IPS-18c (cell line): ENCODE measurements around the gene PIK3R1.
"Not testable (repeated sequence)": the region's sequence is repeated elsewhere in the genome, so short reads cannot be mapped to it uniquely, and the experiment has no call there.

Experiments
- H3K4me3 ChIP-seq: 2 replicates; pipeline ENCODE4 v1.7.0; 2013; ENCODE audit warnings: low read depth, mild to moderate bottlenecking, low read length, moderate library complexity; ENCODE audit not compliant: insufficient read depth
- H3K9me3 ChIP-seq: one replicate; pipeline ENCODE4 v1.6.1; 2013; ENCODE audit warnings: mild to moderate bottlenecking, low read length, moderate library complexity; ENCODE audit not compliant: control insufficient read depth, insufficient read depth

The PIK3R1 gene

DNA sequence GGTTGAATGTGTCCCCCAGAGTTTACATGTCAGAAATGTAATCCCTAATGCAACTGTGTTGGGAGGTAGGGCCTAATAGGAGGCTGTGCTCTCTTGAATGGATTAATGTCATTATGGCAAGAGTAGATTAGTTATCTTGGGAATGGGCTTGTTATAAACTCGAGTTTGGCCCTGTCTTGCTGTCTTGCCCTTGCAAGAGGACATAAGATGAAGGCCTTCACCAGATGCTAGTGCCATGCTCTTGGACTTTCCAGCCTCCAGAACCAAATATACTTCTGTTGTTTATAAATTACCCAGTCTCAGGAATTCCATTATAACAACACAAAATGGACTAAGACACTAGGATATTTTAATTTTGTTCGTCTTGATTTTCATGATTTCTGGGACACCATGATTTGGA is 5.4 kb downstream of the PIK3R1 start:
- H3K9me3 ChIP-seq: no peaks in the 10 kb centered on the region
- no peak overlapping the region for H3K4me3 ChIP-seq

DNA sequence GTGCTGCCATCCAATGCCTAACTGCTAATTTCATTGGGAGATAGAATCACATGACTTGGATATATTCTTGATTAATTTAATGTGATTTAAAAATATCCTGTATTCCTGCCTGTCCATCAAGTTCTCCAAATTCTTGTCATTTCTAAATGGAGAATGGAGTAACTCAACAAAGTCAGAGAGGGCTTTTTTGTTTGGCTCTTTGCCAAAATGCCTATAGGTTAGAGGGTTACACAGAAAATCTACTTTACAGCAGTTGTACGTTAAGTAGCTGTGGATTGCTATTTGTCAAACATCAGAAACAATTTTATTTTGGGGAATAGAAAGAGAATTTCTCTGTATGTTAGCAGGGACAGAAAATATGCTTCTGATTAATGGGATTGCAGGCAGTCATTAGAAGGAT is 5.9 kb downstream of the PIK3R1 start:
- no peaks in the 10 kb centered on the region for H3K9me3 ChIP-seq
- no peak overlapping the region for H3K4me3 ChIP-seq

DNA sequence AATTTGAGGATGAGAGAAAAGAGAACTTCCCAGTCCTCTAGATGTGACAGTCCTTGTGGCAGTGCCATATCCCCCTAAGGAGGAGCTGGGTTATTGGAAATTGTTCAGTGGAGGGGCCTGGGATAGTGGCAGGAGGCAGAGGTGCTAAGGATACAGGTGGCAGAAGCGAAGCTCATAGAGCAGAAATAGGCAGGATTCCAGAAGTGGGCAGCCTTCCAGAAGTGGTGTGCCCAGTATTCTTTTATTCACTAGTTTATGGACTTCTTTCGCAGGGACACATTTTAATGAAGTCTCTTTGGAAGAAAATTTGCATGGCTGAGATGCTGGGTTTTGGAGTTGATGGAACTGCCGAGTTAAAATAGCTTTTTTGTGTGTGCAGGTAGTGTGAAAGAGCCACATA is 6.8 kb downstream of the PIK3R1 start:
- H3K9me3 ChIP-seq: no peaks in the 10 kb centered on the region
- H3K4me3 ChIP-seq: no peak overlapping the region

DNA sequence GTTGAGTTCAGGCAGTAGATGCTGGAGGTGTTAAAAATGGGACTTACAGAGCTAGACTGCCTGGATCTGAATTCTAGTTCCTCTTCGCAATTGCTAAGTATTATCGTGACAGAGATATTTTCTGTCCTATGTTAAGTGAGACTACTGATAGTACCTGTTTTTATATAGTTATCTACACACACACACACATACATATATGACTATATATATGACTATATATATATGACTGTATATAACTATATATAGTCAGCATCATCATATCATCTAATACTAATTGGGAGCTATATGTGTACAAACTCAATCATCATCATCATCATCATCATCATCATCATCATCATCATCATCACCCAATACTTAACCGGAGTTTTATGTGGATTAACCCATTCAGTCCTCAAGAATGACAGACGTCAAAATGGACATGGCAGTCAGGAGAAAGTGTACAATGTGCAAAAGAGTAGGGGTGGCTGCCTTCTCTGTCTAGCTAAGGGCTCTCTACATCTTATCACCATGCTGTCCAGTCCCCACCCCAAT is 7.3 kb downstream of the PIK3R1 start:
- H3K9me3 ChIP-seq: no peaks in the 10 kb centered on the region
- H3K4me3 ChIP-seq: no peak overlapping the region

DNA sequence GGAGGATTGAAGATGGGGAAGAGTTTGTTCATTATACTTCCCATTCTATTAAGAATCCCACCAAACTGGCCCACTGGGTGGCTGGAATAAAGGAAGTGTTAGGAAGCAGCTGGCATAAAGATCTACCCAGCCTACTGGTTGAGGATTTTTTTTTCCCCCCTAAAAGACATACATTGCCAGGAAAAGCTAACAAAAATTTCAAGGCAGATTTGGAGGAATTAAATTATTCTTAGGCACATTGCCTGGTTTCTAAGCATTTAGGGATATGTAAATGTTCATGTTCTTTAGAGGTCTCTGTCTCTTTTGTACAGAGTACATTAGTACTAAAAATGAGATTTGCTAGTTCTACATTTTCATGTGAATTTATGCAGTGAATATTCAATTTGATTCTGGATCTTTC is 8.3 kb downstream of the PIK3R1 start:
- no peak overlapping the region for H3K4me3 ChIP-seq
- H3K9me3 ChIP-seq: no peaks in the 10 kb centered on the region

DNA sequence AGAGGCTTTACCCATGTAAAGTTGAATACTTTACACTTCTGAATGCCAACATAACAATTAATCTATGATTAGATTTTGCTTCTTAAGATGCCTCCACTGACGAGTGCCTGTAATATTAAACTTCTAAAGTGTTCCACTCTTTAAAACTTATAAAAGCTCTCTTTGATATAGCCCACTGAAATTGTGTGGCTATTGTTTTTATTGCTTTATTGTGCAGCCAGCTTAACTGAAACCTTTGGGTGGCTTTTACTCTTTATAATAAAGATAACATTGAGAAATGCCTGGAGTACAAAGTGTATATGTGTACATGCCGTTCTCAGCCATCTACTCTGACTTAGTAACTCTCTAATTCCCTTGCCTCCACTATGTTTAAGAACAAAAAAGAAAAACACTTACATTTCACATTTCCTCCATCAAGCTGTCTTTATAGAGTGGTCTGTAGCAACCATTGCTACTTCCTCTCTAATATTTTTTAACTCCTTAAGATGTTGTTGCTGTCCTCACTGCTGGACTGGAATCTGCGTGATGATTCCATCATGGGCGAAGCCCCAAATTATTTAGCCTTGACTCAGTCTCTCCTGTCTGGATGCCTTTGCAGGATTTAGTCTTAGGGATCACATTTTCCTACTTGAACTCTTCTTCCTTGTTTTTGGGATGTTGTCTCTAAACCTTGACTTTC is 9.1 kb downstream of the PIK3R1 start:
- no peaks in the 10 kb centered on the region for H3K9me3 ChIP-seq
- H3K4me3 ChIP-seq: no peak overlapping the region

DNA sequence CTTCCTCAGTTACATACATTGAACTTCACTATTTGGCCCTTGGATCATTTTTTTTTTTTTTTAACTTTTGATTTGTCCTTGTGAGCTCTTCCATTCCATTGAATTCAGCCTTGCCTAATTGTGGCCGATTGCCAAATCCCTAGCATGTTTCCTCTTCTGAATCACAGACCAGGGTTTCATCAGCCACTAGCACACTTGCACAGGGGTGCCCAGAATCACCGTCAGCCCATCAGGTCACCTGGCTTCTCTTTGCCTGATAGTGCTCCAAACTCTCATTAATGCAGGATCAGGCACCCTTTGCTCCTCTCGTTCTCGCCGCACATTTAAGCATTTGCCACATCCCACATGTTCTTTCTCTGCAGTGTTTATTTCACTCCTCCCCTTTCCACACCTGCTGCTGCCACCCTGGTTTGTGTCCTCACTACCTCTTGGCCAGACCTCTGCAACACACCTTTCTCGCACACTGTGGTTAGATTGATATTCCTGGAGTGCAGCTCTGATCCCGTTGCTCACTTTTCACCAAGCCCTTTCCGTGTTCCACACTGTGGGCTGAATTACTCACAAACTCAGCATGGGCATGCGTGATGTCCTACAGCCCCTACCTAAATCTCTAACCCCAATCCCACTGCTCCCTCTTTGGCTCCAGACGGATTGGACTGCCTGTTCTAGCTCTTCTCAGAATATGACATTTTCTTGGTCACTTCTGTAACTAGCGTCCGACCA is 9.8 kb downstream of the PIK3R1 start:
- H3K4me3 ChIP-seq: no peak overlapping the region
- H3K9me3 ChIP-seq: no peaks in the 10 kb centered on the region

DNA sequence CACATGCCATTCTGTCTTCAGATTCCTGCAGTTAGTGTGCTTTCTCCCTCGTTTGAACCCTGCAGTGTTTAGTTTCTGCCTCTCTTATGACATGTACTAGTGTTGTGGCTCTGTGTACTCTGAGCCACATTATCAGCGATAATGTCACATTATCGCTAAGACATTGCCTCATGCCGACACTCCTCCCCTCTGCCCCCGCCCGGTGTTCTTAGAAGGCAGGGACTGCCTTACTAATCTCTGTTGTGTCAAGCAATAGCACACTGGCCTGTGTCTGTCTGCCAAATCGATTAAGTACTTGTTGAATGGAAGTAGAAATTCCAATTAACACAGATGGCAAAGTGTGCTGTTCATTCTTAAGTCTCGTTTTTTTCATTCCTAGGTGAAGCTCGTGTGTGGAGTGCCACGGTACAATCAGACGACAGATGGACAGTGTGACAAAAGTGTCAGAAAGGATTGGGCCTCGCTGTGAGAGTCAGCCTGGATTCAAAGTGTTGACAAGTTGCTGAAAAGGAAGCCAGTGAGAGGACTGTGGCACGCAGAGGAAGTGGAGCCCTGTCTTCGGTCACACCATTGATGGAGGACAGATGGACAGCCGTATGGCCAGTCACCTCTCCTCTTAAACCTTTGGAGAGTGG is 10.5 kb downstream of the PIK3R1 start:
- Histone ChIP-seq H3K4me3 (no peak overlapping the region), H3K9me3 (no peaks in the 10 kb centered on the region)

DNA sequence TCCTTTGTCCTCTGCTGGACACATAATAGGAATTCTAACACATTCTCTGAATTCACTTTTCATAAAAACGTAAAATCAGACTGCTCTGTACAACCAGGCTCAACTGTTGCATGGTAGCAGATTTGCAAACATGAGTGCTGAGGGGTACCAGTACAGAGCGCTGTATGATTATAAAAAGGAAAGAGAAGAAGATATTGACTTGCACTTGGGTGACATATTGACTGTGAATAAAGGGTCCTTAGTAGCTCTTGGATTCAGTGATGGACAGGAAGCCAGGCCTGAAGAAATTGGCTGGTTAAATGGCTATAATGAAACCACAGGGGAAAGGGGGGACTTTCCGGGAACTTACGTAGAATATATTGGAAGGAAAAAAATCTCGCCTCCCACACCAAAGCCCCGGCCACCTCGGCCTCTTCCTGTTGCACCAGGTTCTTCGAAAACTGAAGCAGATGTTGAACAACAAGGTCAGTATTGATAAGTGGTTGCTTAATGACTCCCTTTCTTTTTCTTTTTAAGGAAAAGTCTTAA is 11.1 kb downstream of the PIK3R1 start:
- Histone ChIP-seq H3K9me3 (no peaks in the 10 kb centered on the region), H3K4me3 (no peak overlapping the region)

DNA sequence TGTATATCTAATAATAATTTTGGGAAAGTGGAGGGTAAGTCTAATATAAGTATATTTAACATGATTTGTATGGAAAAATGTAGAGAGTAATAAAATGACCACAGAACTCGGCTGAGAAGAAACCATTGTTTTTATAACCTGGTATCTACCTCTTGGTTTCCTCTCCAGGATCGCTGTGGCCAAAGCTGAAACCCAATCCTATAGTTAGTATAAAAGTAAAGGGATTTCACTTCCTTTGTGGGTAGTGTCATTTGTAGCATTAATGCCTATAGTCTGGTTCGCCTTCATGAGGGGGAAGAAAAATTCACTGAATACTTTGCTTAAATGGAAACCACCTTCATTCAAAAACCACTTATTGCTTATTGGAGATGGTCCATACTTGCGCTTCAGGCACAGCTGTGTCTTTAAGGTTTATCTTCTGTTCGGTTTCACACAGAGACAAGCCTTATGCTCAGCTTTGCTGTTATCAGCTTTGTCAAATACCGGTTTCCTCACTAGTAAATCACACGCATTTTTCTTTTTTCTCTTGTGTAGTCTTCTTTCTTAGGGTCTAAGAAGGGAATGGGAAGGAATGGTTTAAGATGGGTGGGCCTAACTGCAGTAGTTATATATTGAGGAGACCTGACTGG is 12.1 kb downstream of the PIK3R1 start:
- no peaks in the 10 kb centered on the region for H3K9me3 ChIP-seq
- no peak overlapping the region for H3K4me3 ChIP-seq

DNA sequence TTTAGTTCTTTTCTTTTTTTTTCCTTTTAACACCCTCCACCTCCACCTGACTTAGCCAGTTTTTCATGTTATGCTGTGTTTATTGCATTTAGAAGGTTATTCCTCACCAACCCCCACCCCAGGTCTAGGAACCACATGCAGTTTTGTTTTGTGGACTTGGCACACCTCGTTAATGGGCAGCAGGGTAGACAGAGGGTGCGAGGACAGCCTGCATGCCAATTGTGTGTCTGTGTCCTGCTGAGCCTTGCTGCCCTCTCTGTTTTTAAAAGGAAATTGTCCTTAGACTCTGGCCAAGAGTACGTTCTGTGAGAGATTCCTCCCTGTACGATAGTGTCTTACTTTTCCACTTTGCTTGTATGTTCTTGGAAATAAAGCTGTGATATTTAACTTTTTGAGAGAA is 13.9 kb downstream of the PIK3R1 start:
- Histone ChIP-seq H3K9me3 (no peaks in the 10 kb centered on the region), H3K4me3 (no peak overlapping the region)

DNA sequence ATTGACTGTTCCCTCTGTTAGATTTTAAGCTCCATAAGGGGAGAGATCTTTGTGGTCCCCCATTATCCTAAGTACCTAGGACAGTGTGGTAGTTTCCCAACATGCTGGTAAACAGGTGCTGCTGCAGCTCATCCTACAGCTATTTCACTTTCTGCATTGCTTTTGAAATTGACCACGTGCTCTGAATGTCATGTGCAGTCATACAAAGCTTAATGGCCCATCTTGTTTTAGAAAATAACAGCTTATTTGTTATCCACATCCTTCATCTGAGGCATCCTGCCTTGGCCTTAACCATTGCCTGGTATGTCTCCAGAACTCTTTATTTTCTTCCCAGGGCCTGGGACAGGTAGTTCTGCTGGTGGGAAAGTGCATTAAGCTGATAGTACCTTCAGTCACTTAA is 14.7 kb downstream of the PIK3R1 start:
- Histone ChIP-seq H3K4me3 (no peak overlapping the region), H3K9me3 (no peaks in the 10 kb centered on the region)

DNA sequence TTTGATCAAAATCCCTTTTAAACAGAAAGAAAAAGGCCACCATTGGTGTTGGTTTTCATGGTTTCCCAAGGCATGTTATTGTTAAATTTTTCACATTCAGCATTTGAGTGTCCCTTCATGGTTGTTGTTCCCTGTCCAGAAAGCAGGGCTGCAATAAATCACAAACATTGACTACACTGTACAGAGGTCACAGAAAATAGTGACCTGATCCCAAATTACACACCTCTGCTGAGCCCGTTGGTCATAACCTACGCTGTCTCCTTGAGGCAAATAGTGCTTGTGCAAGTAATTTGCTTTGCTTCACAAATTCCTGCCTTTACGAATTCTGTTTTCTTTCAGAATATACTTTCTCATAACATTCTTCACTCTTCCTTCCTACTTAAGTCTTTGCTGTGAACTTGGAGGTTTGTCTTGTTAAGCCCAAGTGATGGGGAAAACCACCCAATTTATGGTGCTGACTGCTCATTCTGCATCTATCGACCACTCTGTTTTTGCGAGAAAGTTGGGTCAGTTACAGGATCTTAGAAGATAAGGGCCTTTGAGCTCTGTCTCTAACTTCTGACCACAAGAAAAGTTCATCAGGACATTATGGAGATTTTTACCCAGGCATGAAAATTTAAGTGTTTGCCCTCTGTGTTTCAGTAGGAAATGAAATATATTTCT is 16.0 kb downstream of the PIK3R1 start:
- Histone ChIP-seq H3K9me3 (no peaks in the 10 kb centered on the region), H3K4me3 (no peak overlapping the region)

DNA sequence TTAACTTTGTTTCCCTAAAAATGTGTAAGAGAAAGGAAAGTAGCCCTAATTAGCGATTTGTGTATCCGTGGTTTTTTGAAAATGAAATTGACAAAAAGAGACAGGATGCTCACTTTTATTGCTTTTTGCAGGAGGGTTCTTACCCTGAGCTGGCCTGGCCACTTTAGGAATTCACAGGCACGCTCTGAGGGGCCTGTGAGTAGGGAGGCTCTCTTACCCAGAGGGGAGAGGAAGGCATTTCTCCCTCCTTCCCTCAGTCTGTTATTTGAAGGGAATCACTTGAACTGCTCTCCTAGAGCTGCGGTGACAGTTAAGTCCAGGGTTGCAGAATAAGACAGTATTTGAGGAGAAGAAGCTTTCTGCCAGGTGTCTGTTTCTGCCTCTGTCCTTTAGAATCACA is 16.7 kb downstream of the PIK3R1 start:
- no peaks in the 10 kb centered on the region for H3K9me3 ChIP-seq
- H3K4me3 ChIP-seq: no peak overlapping the region

DNA sequence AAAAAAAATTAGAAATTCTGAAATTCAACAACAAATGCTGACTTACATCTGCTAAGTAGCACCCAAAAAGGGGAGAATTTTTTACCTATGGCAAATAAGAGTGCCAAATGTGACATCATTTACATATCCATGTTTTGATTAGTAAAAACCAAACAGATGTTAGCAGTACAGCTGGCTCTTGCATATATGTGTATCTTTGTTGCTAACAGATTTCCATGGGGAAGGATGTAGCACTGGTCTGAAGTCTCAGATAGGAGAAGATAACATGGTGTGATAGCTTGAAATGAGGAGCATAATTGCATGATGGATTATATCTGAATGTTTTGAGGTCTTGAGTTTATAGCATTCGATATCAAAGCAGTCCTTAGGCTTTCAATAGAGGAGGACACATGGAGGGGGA is 17.5 kb downstream of the PIK3R1 start:
- H3K4me3 ChIP-seq: no peak overlapping the region
- no peaks in the 10 kb centered on the region for H3K9me3 ChIP-seq

DNA sequence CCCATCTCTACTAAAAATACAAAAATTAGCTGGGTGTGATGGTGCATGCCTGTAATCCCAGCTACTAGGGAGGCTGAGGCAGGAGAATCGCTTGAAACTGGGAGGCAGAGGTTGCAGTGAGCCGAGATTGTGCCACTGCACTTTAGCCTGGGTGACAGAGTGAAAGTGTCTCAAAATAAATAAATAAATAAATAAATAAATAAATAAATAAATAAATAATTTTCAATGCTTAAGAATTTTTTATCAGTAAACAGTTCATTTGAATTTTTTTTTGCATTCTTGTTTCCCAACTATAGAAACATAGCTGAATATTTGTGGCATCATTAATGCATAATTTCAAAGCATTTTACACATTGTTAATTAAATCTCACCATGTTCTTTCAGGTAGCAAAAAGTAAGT is 19.7 kb downstream of the PIK3R1 start:
- not testable (repeated sequence) for H3K4me3 ChIP-seq, H3K9me3 ChIP-seq

DNA sequence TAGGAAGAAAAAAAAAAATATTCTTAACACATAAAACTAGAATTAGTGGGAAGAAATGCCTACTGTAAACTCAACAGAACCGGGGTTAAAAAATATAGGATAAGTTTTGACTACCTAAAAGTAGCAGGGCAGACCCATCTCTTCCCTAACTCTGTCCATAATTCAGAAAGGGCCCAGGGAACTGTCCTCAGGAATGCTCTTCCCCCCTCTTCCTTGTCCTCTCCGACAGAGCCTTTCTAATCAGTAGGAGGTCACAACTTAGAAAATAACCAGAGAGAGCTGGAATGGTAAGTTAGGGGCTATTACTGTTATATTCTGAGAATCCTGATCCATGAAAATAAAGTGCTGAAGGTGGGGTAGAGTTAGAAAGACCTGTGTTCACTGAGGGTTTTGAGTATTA is 22.2 kb downstream of the PIK3R1 start:
- Histone ChIP-seq H3K9me3 (no peaks in the 10 kb centered on the region), H3K4me3 (no peak overlapping the region)
